ENCODE measurements around the gene MPP3.

- TF ChIP-seq, protein P1, sequence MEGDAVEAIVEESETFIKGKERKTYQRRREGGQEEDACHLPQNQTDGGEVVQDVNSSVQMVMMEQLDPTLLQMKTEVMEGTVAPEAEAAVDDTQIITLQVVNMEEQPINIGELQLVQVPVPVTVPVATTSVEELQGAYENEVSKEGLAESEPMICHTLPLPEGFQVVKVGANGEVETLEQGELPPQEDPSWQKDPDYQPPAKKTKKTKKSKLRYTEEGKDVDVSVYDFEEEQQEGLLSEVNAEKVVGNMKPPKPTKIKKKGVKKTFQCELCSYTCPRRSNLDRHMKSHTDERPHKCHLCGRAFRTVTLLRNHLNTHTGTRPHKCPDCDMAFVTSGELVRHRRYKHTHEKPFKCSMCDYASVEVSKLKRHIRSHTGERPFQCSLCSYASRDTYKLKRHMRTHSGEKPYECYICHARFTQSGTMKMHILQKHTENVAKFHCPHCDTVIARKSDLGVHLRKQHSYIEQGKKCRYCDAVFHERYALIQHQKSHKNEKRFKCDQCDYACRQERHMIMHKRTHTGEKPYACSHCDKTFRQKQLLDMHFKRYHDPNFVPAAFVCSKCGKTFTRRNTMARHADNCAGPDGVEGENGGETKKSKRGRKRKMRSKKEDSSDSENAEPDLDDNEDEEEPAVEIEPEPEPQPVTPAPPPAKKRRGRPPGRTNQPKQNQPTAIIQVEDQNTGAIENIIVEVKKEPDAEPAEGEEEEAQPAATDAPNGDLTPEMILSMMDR (IDR thresholded peaks at IDR 0.05) = no peak
- TF ChIP-seq EZH2 (IDR thresholded peaks at IDR 0.05) (no peak), EZH2phosphoT487 (IDR thresholded peaks at IDR 0.05) (no peak)
These were observed 65.8 kb downstream of the MPP3 start for GRCh38 chr17:43767053-43767712.

Data from neural progenitor cell (in vitro differentiated cells).